Mesendoderm (in vitro differentiated cells): ENCODE results near the gene CAP1.

ENCODE experiments used
- DNase-seq: peaks from one replicate; pipeline ENCODE4 v3.0.0; 2013
- H2AK5ac ChIP-seq: 2 replicates; pipeline ENCODE4 v1.6.1; 2013; ENCODE audit warnings: low read length, inconsistent platforms
- H2BK120ac ChIP-seq: 2 replicates; pipeline ENCODE4 v1.6.1; 2013; ENCODE audit warnings: low read depth, mild to moderate bottlenecking, low read length, moderate library complexity, mixed read lengths
- H2BK15ac ChIP-seq: replicated peaks from 2 replicates; pipeline ENCODE4 v1.6.1; 2013; ENCODE audit warnings: low read depth, mild to moderate bottlenecking, moderate library complexity
- H2BK5ac ChIP-seq: 2 replicates; pipeline ENCODE4 v1.6.1; 2013; ENCODE audit warnings: low read length, inconsistent platforms
- H3K18ac ChIP-seq: 2 replicates; pipeline ENCODE4 v1.6.1; 2013; ENCODE audit warnings: mild to moderate bottlenecking, low read length, mixed read lengths
- H3K23ac ChIP-seq: one replicate; pipeline ENCODE4 v1.6.1; 2013; ENCODE audit warnings: low read length
- H3K27ac ChIP-seq: 2 replicates; pipeline ENCODE4 v1.5.1; 2013; ENCODE audit warnings: low read depth, mild to moderate bottlenecking, inconsistent platforms, low read length, moderate library complexity
- H3K27me3 ChIP-seq: 2 replicates; pipeline ENCODE4 v1.6.1; 2013; ENCODE audit warnings: low read length, control low read depth, mild to moderate bottlenecking, inconsistent platforms; ENCODE audit not compliant: insufficient read depth, poor library complexity
- H3K36me3 ChIP-seq: 2 replicates; pipeline ENCODE4 v1.6.1; 2013; ENCODE audit warnings: low read length, inconsistent platforms; ENCODE audit not compliant: control insufficient read depth, insufficient read depth
- H3K4ac ChIP-seq: one replicate; pipeline ENCODE4 v1.6.1; 2013; ENCODE audit warnings: low read depth, mild to moderate bottlenecking, low read length, moderate library complexity
- H3K4me1 ChIP-seq: 2 replicates; pipeline ENCODE4 v1.6.1; 2013; ENCODE audit warnings: low read depth, low read length, inconsistent platforms; ENCODE audit not compliant: control insufficient read depth
- H3K4me2 ChIP-seq: 2 replicates; pipeline ENCODE4 v1.6.1; 2013; ENCODE audit warnings: low read length
- H3K4me3 ChIP-seq: 2 replicates; pipeline ENCODE4 v1.5.1; 2013; ENCODE audit warnings: mild to moderate bottlenecking, low read length
- H3K56ac ChIP-seq: one replicate; pipeline ENCODE4 v1.6.1; 2013; ENCODE audit warnings: low read length
- H3K79me1 ChIP-seq: 2 replicates; pipeline ENCODE4 v1.6.1; 2013; ENCODE audit warnings: low read length, inconsistent platforms
- H3K79me2 ChIP-seq: 2 replicates; pipeline ENCODE4 v1.6.1; 2013; ENCODE audit warnings: mild to moderate bottlenecking, low read length; ENCODE audit not compliant: control insufficient read depth, insufficient read depth
- H3K9ac ChIP-seq: 2 replicates; pipeline ENCODE4 v1.6.1; 2013; ENCODE audit warnings: low read length, inconsistent platforms
- H4K5ac ChIP-seq: one replicate; pipeline ENCODE4 v1.6.1; 2013; ENCODE audit warnings: low read length
- H4K8ac ChIP-seq: one replicate; pipeline ENCODE4 v1.6.1; 2013; ENCODE audit warnings: low read depth, mild to moderate bottlenecking, control low read depth, low read length, moderate library complexity
- WGBS: extraction: QIAGEN DNeasy Blood & Tissue Kit; methylation state at CpG from one replicate; pipeline ENCODE4 v1.1.7; 2013; ENCODE audit warnings: low lambda C conversion rate, missing lambda C conversion rate; ENCODE audit not compliant: insufficient coverage; ENCODE audit errors: extremely low coverage; 5-methylcytosine and 5-hydroxymethylcytosine counted together

CAP1 gene

GRCh38 chr1:40107290-40107959 lies 66.9 kb downstream of the CAP1 start:
- H3K27me3 ChIP-seq, result no peaks in the 10 kb centered on the region
- no peak overlapping the region for H3K9ac ChIP-seq
- no peak overlapping the region for H4K8ac ChIP-seq
- H3K4me3 ChIP-seq, result no peak overlapping the region
- H3K36me3 ChIP-seq, result no peaks in the 10 kb centered on the region
- peak; percentile 83 for DNase-seq
- WGBS, result no CpG with 5 or more reads among the region's 6 CpGs
- H3K4me1 ChIP-seq, result no peaks in the 10 kb centered on the region
- no peak overlapping the region for H3K4me2 ChIP-seq
- H4K5ac ChIP-seq, result no peak overlapping the region
- H2AK5ac ChIP-seq, result no peak overlapping the region
- H2BK5ac ChIP-seq, result no peak overlapping the region
- H3K4ac ChIP-seq, result no peak overlapping the region
- H3K79me2 ChIP-seq, result no peaks in the 10 kb centered on the region
- H3K79me1 ChIP-seq, result no peaks in the 10 kb centered on the region
- no peak overlapping the region for H2BK15ac ChIP-seq
- H3K27ac ChIP-seq, result no peak overlapping the region
- no peak overlapping the region for H3K18ac ChIP-seq
- H3K56ac ChIP-seq, result no peak overlapping the region
- no peak overlapping the region for H3K23ac ChIP-seq
- no peak overlapping the region for H2BK120ac ChIP-seq

- Histone ChIP-seq H3K79me2 (no peaks in the 10 kb centered on the region), H3K4ac (no peak overlapping the region), H2AK5ac (no peak overlapping the region), H2BK15ac (no peak overlapping the region), H3K4me3 (no peak overlapping the region), H3K23ac (no peak overlapping the region), H3K36me3 (no peaks in the 10 kb centered on the region), H3K4me1 (no peaks in the 10 kb centered on the region), H3K79me1 (no peaks in the 10 kb centered on the region), H3K9ac (no peak overlapping the region), H3K4me2 (no peak overlapping the region), H4K5ac (no peak overlapping the region), H3K27me3 (no peaks in the 10 kb centered on the region), H3K56ac (no peak overlapping the region), H2BK5ac (no peak overlapping the region), H4K8ac (no peak overlapping the region), H2BK120ac (no peak overlapping the region), H3K18ac (no peak overlapping the region), H3K27ac (no peak overlapping the region)
- DNase-seq, result no peak
Observed at GRCh38 chr1:40110389-40110788, 69.9 kb downstream of the CAP1 start.

- Histone ChIP-seq H3K79me1 (no peaks in the 10 kb centered on the region), H2BK15ac (no peak overlapping the region), H4K8ac (no peak overlapping the region), H3K18ac (no peak overlapping the region), H2BK5ac (no peak overlapping the region), H3K4me2 (no peak overlapping the region), H2BK120ac (no peak overlapping the region), H3K56ac (no peak overlapping the region), H3K9ac (no peak overlapping the region), H4K5ac (no peak overlapping the region), H3K27ac (no peak overlapping the region), H3K79me2 (no peaks in the 10 kb centered on the region), H2AK5ac (no peak overlapping the region), H3K4me3 (no peak overlapping the region), H3K4me1 (no peaks in the 10 kb centered on the region), H3K4ac (no peak overlapping the region), H3K23ac (no peak overlapping the region), H3K36me3 (no peaks in the 10 kb centered on the region), H3K27me3 (no peaks in the 10 kb centered on the region)
- no CpG with 5 or more reads among the region's 3 CpGs for WGBS
- no peak for DNase-seq
Observed at GRCh38 chr1:40114400-40114799, 73.9 kb downstream of the CAP1 start.

- no peak overlapping the region for H2BK5ac ChIP-seq
Observed at GRCh38 chr1:40120128-40120527, 79.6 kb downstream of the CAP1 start.

More at GRCh38 chr1:40120128-40120527, 79.6 kb downstream of the CAP1 start:
- Histone ChIP-seq H2AK5ac (no peak overlapping the region), H4K8ac (no peak overlapping the region), H3K56ac (no peak overlapping the region), H3K18ac (no peak overlapping the region), H3K79me1 (no peaks in the 10 kb centered on the region), H3K36me3 (no peaks in the 10 kb centered on the region), H3K4me3 (no peak overlapping the region), H2BK120ac (no peak overlapping the region), H3K4me1 (no peaks in the 10 kb centered on the region), H4K5ac (no peak overlapping the region), H3K4me2 (no peak overlapping the region), H2BK15ac (no peak overlapping the region), H3K4ac (no peak overlapping the region), H3K79me2 (no peaks in the 10 kb centered on the region), H3K27ac (no peak overlapping the region), H3K9ac (no peak overlapping the region), H3K23ac (no peak overlapping the region), H3K27me3 (no peaks in the 10 kb centered on the region)
- WGBS, result no CpG with 5 or more reads among the region's 7 CpGs
- no peak for DNase-seq
